K562 (cell line): ENCODE results near the gene CPVL. TPM values are rescaled to one million over a fixed set of nuclear protein-coding genes. Genes with fewer than 3 reads are reported as not detected.

Experiments used
- ATAC-seq: fragments of 200-7000 bp; cut with Tn5 transposase; 3 replicates; pipeline ENCODE4 v1.9.1; 2020; ENCODE audit warnings: moderate library complexity
- BruUV-seq: library from RNA; stranded (reverse); fragments of 400-500 nt; replicated peaks from 2 replicates; lab custom pipeline; 2021; lab: Mats Ljungman, UMichigan
- CTCF ChIA-PET: fragments of 300-600 bp; formaldehyde crosslinking; extraction: SDS; loops from one replicate; lab custom pipeline; 2021; ENCODE audit warnings: low intra/inter-chr PET ratio; lab: Yijun Ruan, JAX
- POLR2A ChIA-PET: fragments of 300-600, 350-650 bp; sonication (Branson Sonifier 250); formaldehyde crosslinking; extraction: SDS; loops from one replicate; lab custom pipeline; 2021; ENCODE audit warnings: antibody characterized with exemption, inconsistent platforms; lab: Yijun Ruan, JAX
- DNase-seq, 4 experiments: peaks; one replicate each; pipeline versions ENCODE4 v3.0.0 to v3.0.0-alpha.2; 2011 to 2018; ENCODE audit warnings: low spot score in 3 of 4, mixed read lengths in 3 of 4; ENCODE audit errors: extremely low read depth in 1 of 4
- FAIRE-seq: peaks from 2 replicates; lab custom pipeline; 2011; peaks lifted over from hg19 to GRCh38; lab: Jason Lieb, UNC
- H2AFZ ChIP-seq: 2 replicates; pipeline ENCODE4 v1.6.0; 2011; ENCODE audit warnings: low read depth, low read length, control low read depth, inconsistent platforms
- H3K27ac ChIP-seq: fragments of 200-600 bp; 3 replicates; pipeline ENCODE4 v1.8.0; 2011; ENCODE audit warnings: low read depth, mild to moderate bottlenecking, control low read depth, inconsistent platforms, low read length, moderate library complexity, mixed read lengths; ENCODE audit errors: extremely low read depth
- H3K27me3 ChIP-seq, 2 experiments: fragments of 300-600 bp in 1 of 2; 2 replicates in 1 of 2; 3 replicates in 1 of 2; pipeline versions ENCODE4 v1.6.0 to v1.8.0; 2011; ENCODE audit warnings: inconsistent platforms in 2 of 2, low read length in 2 of 2, mild to moderate bottlenecking in 1 of 2, mixed read lengths in 1 of 2, moderate library complexity in 1 of 2; ENCODE audit not compliant: control insufficient read depth in 2 of 2, insufficient read depth in 2 of 2
- H3K36me3 ChIP-seq: fragments of 300-600 bp; 3 replicates; pipeline ENCODE4 v1.8.0; 2011; ENCODE audit warnings: mild to moderate bottlenecking, low read length, inconsistent platforms; ENCODE audit not compliant: control insufficient read depth, insufficient read depth
- H3K4me1 ChIP-seq, 2 experiments: fragments of 200-600 bp in 1 of 2; replicated peaks in 1 of 2; 2 replicates in 1 of 2; 3 replicates in 1 of 2; pipeline versions ENCODE4 v1.5.1 to v1.8.0; 2011; ENCODE audit warnings: inconsistent platforms in 2 of 2, low read length in 2 of 2, mild to moderate bottlenecking in 1 of 2, mixed read lengths in 1 of 2, moderate library complexity in 1 of 2; ENCODE audit not compliant: control insufficient read depth in 2 of 2, insufficient read depth in 2 of 2
- H3K4me2 ChIP-seq: 2 replicates; pipeline ENCODE4 v1.6.1; 2011; ENCODE audit warnings: low read length, control low read depth, inconsistent platforms, mixed read lengths; ENCODE audit not compliant: insufficient read depth
- H3K4me3 ChIP-seq: fragments of 200-600 bp; sonication (generic), shearing (Covaris generic); 2 replicates; pipeline ENCODE4 v1.5.1; 2016; ENCODE audit warnings: control low read depth, inconsistent platforms
- H3K79me2 ChIP-seq: fragments of 200-600 bp; 3 replicates; pipeline ENCODE4 v1.8.0; 2011; ENCODE audit warnings: low read length, inconsistent platforms; ENCODE audit not compliant: control insufficient read depth, insufficient read depth
- H3K9ac ChIP-seq, 2 experiments: 2 replicates each; pipeline versions ENCODE4 v1.6.0 to v1.6.1; 2011; ENCODE audit warnings: low read depth in 2 of 2, low read length in 2 of 2, control low read depth in 1 of 2, inconsistent platforms in 1 of 2, mild to moderate bottlenecking in 1 of 2, mixed read lengths in 1 of 2; ENCODE audit not compliant: insufficient read depth in 1 of 2
- H3K9me1 ChIP-seq: one replicate; pipeline ENCODE4 v1.6.0; 2011; ENCODE audit warnings: inconsistent platforms, mild to moderate bottlenecking, low read length, moderate library complexity; ENCODE audit not compliant: control insufficient read depth, insufficient read depth
- H3K9me3 ChIP-seq: replicated peaks from 2 replicates; pipeline ENCODE4 v1.5.1; 2011; ENCODE audit warnings: low read depth, low read length, inconsistent platforms; ENCODE audit not compliant: control insufficient read depth, insufficient read depth
- H4K20me1 ChIP-seq: replicated peaks from 2 replicates; pipeline ENCODE4 v1.6.1; 2011; ENCODE audit warnings: low read length, inconsistent platforms, mixed read lengths; ENCODE audit not compliant: control insufficient read depth, insufficient read depth
- FOSL1 ChIP-seq: fragments of 200-800 bp; sonication (Bioruptor generic); conservative IDR thresholded peaks from 2 replicates; pipeline ENCODE4 v1.6.1; 2016; ENCODE audit warnings: missing genetic modification characterization, missing compliant biosample characterization
- KDM1A ChIP-seq, 2 experiments: fragments of 450-650 bp; IDR thresholded peaks; 2 replicates each; pipeline ENCODE4 v1.6.1; 2016; ENCODE audit warnings: mild to moderate bottlenecking in 2 of 2
- PTBP1 ChIP-seq: fragments of 200-400 bp; formaldehyde crosslinking; IDR thresholded peaks from 2 replicates; pipeline ENCODE4 v1.6.1; 2017; ENCODE audit warnings: low read depth, low read length
- RB1 ChIP-seq: fragments of 450-650 bp; IDR thresholded peaks from 2 replicates; pipeline ENCODE4 v1.6.1; 2017; ENCODE audit warnings: low read depth, mild to moderate bottlenecking
- ZNF609 ChIP-seq: sonication (generic); formaldehyde crosslinking; IDR thresholded peaks from 2 replicates; pipeline ENCODE4 v1.8.1; 2023; ENCODE audit warnings: missing genetic modification reagents, mild to moderate bottlenecking, borderline replicate concordance
- WGBS: fragments of 100-300 bp; shearing (Covaris generic); methylation state at CpG from one replicate; pipeline ENCODE4 v1.1.6; 2016; ENCODE audit warnings: low coverage, mixed read lengths; ENCODE audit not compliant: insufficient coverage; ENCODE audit errors: missing lambda C conversion rate; 5-methylcytosine and 5-hydroxymethylcytosine counted together
- in situ Hi-C: fragments of 300-500 bp; cut with MboI; formaldehyde crosslinking; loops from 4 replicates; pipeline ENCODE4 v1.15.0; 2018; ENCODE audit warnings: inconsistent platforms, mixed read lengths
- intact Hi-C: fragments of 100-400 bp; cut with micrococcal nuclease; formaldehyde crosslinking; loops from 2 replicates; pipeline ENCODE4 v1.14.2; 2022
- polyA plus RNA-seq, 8 experiments: library from polyadenylated mRNA; depleted of rRNA in 4 of 8; stranded (reverse) in 5 of 8; unstranded in 3 of 8; fragments of >200 nt; fragmentation: Nextera tagmentation in 2 of 8; fragmentation: Illumina TruSeq in 1 of 8; extraction: Ambion mirVana in 2 of 8; extraction: Trizol in 1 of 8; gene quantifications; 2 replicates each; pipeline versions ENCODE4 v1.2.1 to v1.2.3, GENCODE V29; 2011 to 2014; ENCODE audit warnings: inconsistent platforms in 1 of 8, missing spikeins in 1 of 8
- total RNA-seq, 7 experiments: library from RNA; depleted of rRNA in 6 of 7; stranded (reverse); fragments of >200 nt in 6 of 7; fragmentation: Illumina TruSeq in 2 of 7; extraction: Trizol in 2 of 7; gene quantifications; 2 replicates each; pipeline versions ENCODE4 v1.2.1 to v1.2.3, GENCODE V29; 2011 to 2021; ENCODE audit warnings: low replicate concordance in 1 of 7

The CPVL gene
- total and polyA plus RNA-seq, 9 of the 15 experiments (the other 6 are each of a cell fraction or from before 2014, with no cell fraction given) = 0.89 to 2.4 (median 1.5) TPM

- in situ Hi-C loops (no loop called here), intact Hi-C loops (no loop called here)
- no peaks in the 10 kb centered on the region for H3K9me1 ChIP-seq
- no peak for DNase-seq
- no peaks in the 10 kb centered on the region for H4K20me1 ChIP-seq
- H3K4me2 ChIP-seq = no peak overlapping the region
- H3K4me1 ChIP-seq = no peaks in the 10 kb centered on the region; a peak in 1 of 5 replicates
- ChIA-PET CTCF (no interaction called here), POLR2A (no interaction called here)
- H3K36me3 ChIP-seq = no peaks in the 10 kb centered on the region
- no peak for ATAC-seq
- H3K27ac ChIP-seq = no peak overlapping the region
- no peak for FAIRE-seq
- H3K27me3 ChIP-seq = no peaks in the 10 kb centered on the region
- no peak for TF ChIP-seq PTBP1
- TF ChIP-seq RB1 = no peak
- TF ChIP-seq FOSL1 (tag) = no peak
- TF ChIP-seq ZNF609 (CRISPR knock-in tag) = no peak
- no peak for TF ChIP-seq KDM1A (IDR thresholded peaks at IDR 0.05)
- H2AFZ ChIP-seq = no peak overlapping the region
- 16% methylated on average over 8 of the region's 8 CpGs for WGBS
- H3K4me3 ChIP-seq = no peak overlapping the region
- no peaks in the 10 kb centered on the region for H3K9me3 ChIP-seq
- no peaks in the 10 kb centered on the region for H3K79me2 ChIP-seq
- BruUV-seq = no TSS peak
- H3K9ac ChIP-seq = no peak overlapping the region
Measured at GRCh38 chr7:28980451-28981160, 165.7 kb downstream of the CPVL start.
